HCT116 (cell line): Measurements from ENCODE around the gene SELENBP1. TPM values are rescaled to one million over a fixed set of nuclear protein-coding genes. Genes with fewer than 3 reads are reported as not detected.

ENCODE experiments used
- ATAC-seq: fragments of 200-7000 bp; cut with Tn5 transposase; 2 replicates; pipeline ENCODE4 v1.9.1; 2020; ENCODE audit warnings: mild to moderate bottlenecking, moderate library complexity
- BruUV-seq: library from RNA; stranded (reverse); fragments of 400-500 nt; replicated peaks from 2 replicates; lab custom pipeline; 2021; lab: Mats Ljungman, UMichigan
- CTCF ChIA-PET: fragments of 300-600 bp; sonication (Branson Sonifier 250); formaldehyde crosslinking; loops from one replicate; lab custom pipeline; 2021; ENCODE audit warnings: antibody characterized with exemption; lab: Charles Lee
- POLR2A ChIA-PET: fragments of 300-600, 350-600 bp; sonication (Branson Sonifier 250); formaldehyde crosslinking; loops from one replicate; lab custom pipeline; 2021; ENCODE audit warnings: antibody characterized with exemption; lab: Charles Lee
- RAD21 ChIA-PET, 2 experiments: fragments of 300-600 bp; sonication (Branson Sonifier 250); formaldehyde crosslinking; loops; one replicate each; lab custom pipeline; 2023; ENCODE audit warnings: low total read pairs in 2 of 2; ENCODE audit not compliant: uncharacterized antibody in 2 of 2, unreplicated experiment in 2 of 2, low non-redundant PET in 1 of 2; lab: Charles Lee
- DNase-seq: peaks from one replicate; pipeline ENCODE4 v3.0.0-alpha.2; 2010; ENCODE audit warnings: low read depth, low spot score
- H2AFZ ChIP-seq: fragments of 200-600 bp; shearing (Covaris generic), sonication (generic); 2 replicates; pipeline ENCODE4 v1.6.1; 2017; ENCODE audit warnings: low read depth, mixed run types, mixed read lengths, antibody characterized with exemption, low read length; ENCODE audit not compliant: poor library complexity, severe bottlenecking
- H3K27ac ChIP-seq: 2 replicates; pipeline ENCODE4 v1.5.1; 2012; ENCODE audit warnings: low read depth, low read length
- H3K27me3 ChIP-seq: fragments of 200-600 bp; sonication (generic); 2 replicates; pipeline ENCODE4 v1.6.1; 2016; ENCODE audit warnings: mixed run types, low read length, mixed read lengths; ENCODE audit not compliant: insufficient read depth
- H3K36me3 ChIP-seq, 2 experiments: fragments of 200-500 bp in 1 of 2; fragments of 200-600 bp in 1 of 2; sonication (Bioruptor generic) in 1 of 2; sonication (generic) in 1 of 2; 2 replicates each; pipeline versions ENCODE4 v1.5.1 to v1.6.1; 2014 to 2016; ENCODE audit warnings: low read length in 2 of 2, inconsistent platforms in 1 of 2, mixed read lengths in 1 of 2, mixed run types in 1 of 2; ENCODE audit not compliant: insufficient read depth in 2 of 2, control insufficient read depth in 1 of 2
- H3K4me1 ChIP-seq, 2 experiments: fragments of 200-600 bp in 1 of 2; sonication (generic) in 1 of 2; 2 replicates each; pipeline versions ENCODE4 v1.5.1 to v1.6.1; 2012 to 2017; ENCODE audit warnings: low read length in 2 of 2, inconsistent platforms in 1 of 2, mild to moderate bottlenecking in 1 of 2, mixed read lengths in 1 of 2, mixed run types in 1 of 2, moderate library complexity in 1 of 2; ENCODE audit not compliant: insufficient read depth in 2 of 2, control insufficient read depth in 1 of 2
- H3K4me2 ChIP-seq: fragments of 200-600 bp; sonication (generic); 2 replicates; pipeline ENCODE4 v1.6.1; 2017; ENCODE audit warnings: mixed run types, low read length, mixed read lengths
- H3K4me3 ChIP-seq, 2 experiments: fragments of 200-600 bp in 1 of 2; sonication (generic) in 1 of 2; replicated peaks in 1 of 2; 2 replicates each; pipeline ENCODE4 v1.5.1; 2011 to 2016; ENCODE audit warnings: low read length in 2 of 2, control low read depth in 1 of 2, low read depth in 1 of 2, mild to moderate bottlenecking in 1 of 2, mixed read lengths in 1 of 2, mixed run types in 1 of 2
- H3K79me2 ChIP-seq: fragments of 200-600 bp; sonication (generic); 2 replicates; pipeline ENCODE4 v1.6.1; 2017; ENCODE audit warnings: mild to moderate bottlenecking, mixed run types, low read length, moderate library complexity, mixed read lengths; ENCODE audit not compliant: insufficient read depth
- H3K9ac ChIP-seq: fragments of 200-600 bp; sonication (generic); 2 replicates; pipeline ENCODE4 v1.6.1; 2016; ENCODE audit warnings: low read length, mixed read lengths
- H3K9me2 ChIP-seq: fragments of 200-600 bp; sonication (generic), shearing (Covaris generic); 2 replicates; pipeline ENCODE4 v1.6.1; 2017; ENCODE audit warnings: mixed run types, mild to moderate bottlenecking, moderate library complexity; ENCODE audit not compliant: insufficient read depth
- H3K9me3 ChIP-seq, 2 experiments: fragments of 200-500 bp in 1 of 2; fragments of 200-600 bp in 1 of 2; sonication (Bioruptor generic) in 1 of 2; sonication (generic) in 1 of 2; 2 replicates each; pipeline ENCODE4 v1.6.1; 2014 to 2017; ENCODE audit warnings: low read length in 2 of 2, mixed read lengths in 2 of 2, inconsistent platforms in 1 of 2, low read depth in 1 of 2, mild to moderate bottlenecking in 1 of 2, mixed run types in 1 of 2, moderate library complexity in 1 of 2; ENCODE audit not compliant: control insufficient read depth in 1 of 2, insufficient read depth in 1 of 2
- H4K20me1 ChIP-seq: fragments of 200-600 bp; sonication (generic), shearing (Covaris generic); 2 replicates; pipeline ENCODE4 v1.6.1; 2017; ENCODE audit warnings: mixed run types, mild to moderate bottlenecking, moderate library complexity; ENCODE audit not compliant: insufficient read depth
- CBX3 ChIP-seq: IDR thresholded peaks from 2 replicates; pipeline ENCODE4 v1.6.1; 2012; ENCODE audit warnings: low read depth
- FOSL1 ChIP-seq: IDR thresholded peaks from 2 replicates; pipeline ENCODE4 v1.6.1; 2012; ENCODE audit warnings: low read depth
- POLR2AphosphoS5 ChIP-seq: IDR thresholded peaks from 2 replicates; pipeline ENCODE4 v1.6.1; 2011; ENCODE audit warnings: mild to moderate bottlenecking, low read depth, low read length, moderate library complexity
- SIN3A ChIP-seq: IDR thresholded peaks from 2 replicates; pipeline ENCODE4 v1.6.1; 2012; ENCODE audit warnings: low read depth
- TCF7L2 ChIP-seq: IDR thresholded peaks from 2 replicates; pipeline ENCODE4 v1.7.0; 2011; ENCODE audit warnings: borderline replicate concordance, inconsistent platforms; ENCODE audit not compliant: insufficient read depth, insufficient read length; ENCODE audit errors: extremely low read depth
- YY1 ChIP-seq: IDR thresholded peaks from 2 replicates; pipeline ENCODE4 v1.6.1; 2011; ENCODE audit warnings: low read length, low read depth, moderate library complexity, mild to moderate bottlenecking; ENCODE audit not compliant: insufficient replicate concordance; ENCODE audit errors: extremely low read depth
- intact Hi-C: fragments of 100-400 bp; cut with micrococcal nuclease; formaldehyde crosslinking; loops from 2 replicates; pipeline ENCODE4 v1.10.0; 2022
- total RNA-seq: library from RNA; stranded (reverse); gene quantifications from one replicate; pipeline ENCODE4 v1.2.1, GENCODE V29; 2021; ENCODE audit not compliant: unreplicated experiment
- TF ChIP-seq, protein P1 (sequence below), 3 experiments: fragments of 200-600 bp in 1 of 3; sonication (generic) in 1 of 3; IDR thresholded peaks in 2 of 3; conservative IDR thresholded peaks in 1 of 3; 2 replicates each; pipeline ENCODE4 v1.5.1; 2012 to 2017; ENCODE audit warnings: low read depth in 2 of 3, low read length in 2 of 3, antibody characterized with exemption in 1 of 3, borderline replicate concordance in 1 of 3, control low read depth in 1 of 3, mild to moderate bottlenecking in 1 of 3, mixed read lengths in 1 of 3, mixed run types in 1 of 3, moderate library complexity in 1 of 3; ENCODE audit not compliant: insufficient read depth in 1 of 3
- TF ChIP-seq, protein P2 (sequence below): IDR thresholded peaks from 2 replicates; pipeline ENCODE4 v1.6.1; 2012
- TF ChIP-seq, protein P3 (sequence below): IDR thresholded peaks from 2 replicates; pipeline ENCODE4 v1.6.1; 2012; ENCODE audit warnings: low read depth

The SELENBP1 gene
- total RNA-seq, 1 experiment from 2014 or later, result 0.42 TPM

DNA sequence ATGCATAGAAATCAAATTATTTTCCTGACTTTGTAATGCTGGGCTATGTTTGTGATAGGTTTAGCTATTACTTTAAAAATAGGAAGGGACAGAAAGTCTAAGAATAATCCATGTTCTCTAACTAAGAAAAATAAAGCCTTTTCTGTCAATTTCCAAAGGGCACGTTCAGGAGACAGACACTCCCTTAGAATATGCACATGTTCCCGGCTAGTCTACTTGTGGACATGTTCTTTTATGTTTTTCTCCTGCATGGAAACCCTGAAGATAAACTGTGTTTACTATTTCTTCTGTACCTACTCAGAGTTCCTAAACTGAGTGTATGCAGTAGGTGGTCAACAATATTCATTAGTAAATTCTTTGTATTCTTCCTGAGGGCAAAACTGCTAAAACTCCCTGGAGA, 39.4 kb upstream of the SELENBP1 start:
- no peak for ATAC-seq
- TF ChIP-seq CBX3 (no peak), POLR2AphosphoS5 (no peak), FOSL1 (no peak), SIN3A (no peak), YY1 (no peak), TCF7L2 (no peak)
- TF ChIP-seq, protein P1, sequence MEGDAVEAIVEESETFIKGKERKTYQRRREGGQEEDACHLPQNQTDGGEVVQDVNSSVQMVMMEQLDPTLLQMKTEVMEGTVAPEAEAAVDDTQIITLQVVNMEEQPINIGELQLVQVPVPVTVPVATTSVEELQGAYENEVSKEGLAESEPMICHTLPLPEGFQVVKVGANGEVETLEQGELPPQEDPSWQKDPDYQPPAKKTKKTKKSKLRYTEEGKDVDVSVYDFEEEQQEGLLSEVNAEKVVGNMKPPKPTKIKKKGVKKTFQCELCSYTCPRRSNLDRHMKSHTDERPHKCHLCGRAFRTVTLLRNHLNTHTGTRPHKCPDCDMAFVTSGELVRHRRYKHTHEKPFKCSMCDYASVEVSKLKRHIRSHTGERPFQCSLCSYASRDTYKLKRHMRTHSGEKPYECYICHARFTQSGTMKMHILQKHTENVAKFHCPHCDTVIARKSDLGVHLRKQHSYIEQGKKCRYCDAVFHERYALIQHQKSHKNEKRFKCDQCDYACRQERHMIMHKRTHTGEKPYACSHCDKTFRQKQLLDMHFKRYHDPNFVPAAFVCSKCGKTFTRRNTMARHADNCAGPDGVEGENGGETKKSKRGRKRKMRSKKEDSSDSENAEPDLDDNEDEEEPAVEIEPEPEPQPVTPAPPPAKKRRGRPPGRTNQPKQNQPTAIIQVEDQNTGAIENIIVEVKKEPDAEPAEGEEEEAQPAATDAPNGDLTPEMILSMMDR (IDR thresholded peaks at IDR 0.05 in 2 of 3, conservative IDR thresholded peaks at IDR 0.05 in 1 of 3; ENCODE audit: borderline replicate concordance in 1 of 3, insufficient read depth in 1 of 3, low read depth in 2 of 3, low read length in 2 of 3), result no peak
- TF ChIP-seq, protein P2, sequence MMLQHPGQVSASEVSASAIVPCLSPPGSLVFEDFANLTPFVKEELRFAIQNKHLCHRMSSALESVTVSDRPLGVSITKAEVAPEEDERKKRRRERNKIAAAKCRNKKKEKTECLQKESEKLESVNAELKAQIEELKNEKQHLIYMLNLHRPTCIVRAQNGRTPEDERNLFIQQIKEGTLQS, result no peak
- TF ChIP-seq, protein P3, sequence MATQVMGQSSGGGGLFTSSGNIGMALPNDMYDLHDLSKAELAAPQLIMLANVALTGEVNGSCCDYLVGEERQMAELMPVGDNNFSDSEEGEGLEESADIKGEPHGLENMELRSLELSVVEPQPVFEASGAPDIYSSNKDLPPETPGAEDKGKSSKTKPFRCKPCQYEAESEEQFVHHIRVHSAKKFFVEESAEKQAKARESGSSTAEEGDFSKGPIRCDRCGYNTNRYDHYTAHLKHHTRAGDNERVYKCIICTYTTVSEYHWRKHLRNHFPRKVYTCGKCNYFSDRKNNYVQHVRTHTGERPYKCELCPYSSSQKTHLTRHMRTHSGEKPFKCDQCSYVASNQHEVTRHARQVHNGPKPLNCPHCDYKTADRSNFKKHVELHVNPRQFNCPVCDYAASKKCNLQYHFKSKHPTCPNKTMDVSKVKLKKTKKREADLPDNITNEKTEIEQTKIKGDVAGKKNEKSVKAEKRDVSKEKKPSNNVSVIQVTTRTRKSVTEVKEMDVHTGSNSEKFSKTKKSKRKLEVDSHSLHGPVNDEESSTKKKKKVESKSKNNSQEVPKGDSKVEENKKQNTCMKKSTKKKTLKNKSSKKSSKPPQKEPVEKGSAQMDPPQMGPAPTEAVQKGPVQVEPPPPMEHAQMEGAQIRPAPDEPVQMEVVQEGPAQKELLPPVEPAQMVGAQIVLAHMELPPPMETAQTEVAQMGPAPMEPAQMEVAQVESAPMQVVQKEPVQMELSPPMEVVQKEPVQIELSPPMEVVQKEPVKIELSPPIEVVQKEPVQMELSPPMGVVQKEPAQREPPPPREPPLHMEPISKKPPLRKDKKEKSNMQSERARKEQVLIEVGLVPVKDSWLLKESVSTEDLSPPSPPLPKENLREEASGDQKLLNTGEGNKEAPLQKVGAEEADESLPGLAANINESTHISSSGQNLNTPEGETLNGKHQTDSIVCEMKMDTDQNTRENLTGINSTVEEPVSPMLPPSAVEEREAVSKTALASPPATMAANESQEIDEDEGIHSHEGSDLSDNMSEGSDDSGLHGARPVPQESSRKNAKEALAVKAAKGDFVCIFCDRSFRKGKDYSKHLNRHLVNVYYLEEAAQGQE, result no peak
- no peaks in the 10 kb centered on the region for H4K20me1 ChIP-seq
- BruUV-seq, result no TSS peak
- H3K79me2 ChIP-seq, result no peaks in the 10 kb centered on the region
- no peaks in the 10 kb centered on the region for H3K9me3 ChIP-seq
- H3K27me3 ChIP-seq, result no peaks in the 10 kb centered on the region
- H3K4me3 ChIP-seq, result no peak overlapping the region
- H3K4me2 ChIP-seq, result no peak overlapping the region
- no peak overlapping the region for H2AFZ ChIP-seq
- H3K27ac ChIP-seq, result no peak overlapping the region
- H3K9me2 ChIP-seq, result no peaks in the 10 kb centered on the region
- H3K36me3 ChIP-seq, result peaks cover 25 to 59% of the 10 kb centered on the region in 2 experiments
- ChIA-PET RAD21 (no interaction called here), CTCF (no interaction called here), POLR2A (no interaction called here)
- H3K4me1 ChIP-seq, result no peaks in the 10 kb centered on the region
- intact Hi-C loops, result no loop called here
- no peak overlapping the region for H3K9ac ChIP-seq
- DNase-seq, result no peak
